Measurements from ENCODE around the gene PGAM1.
"Not testable (repeated sequence)": the region's sequence is repeated elsewhere in the genome, so short reads cannot be mapped to it uniquely, and the experiment has no call there.

PGAM1 gene
- 31.0 to 41.8 reads per million in 2 donors for total RNA-seq

- DNase-seq, result peak; percentile 94
Measured at GRCh38 chr10:97425964-97426775, at the start of gene PGAM1. Gene PGAM1 (plus strand): TSS chr10:97426191. CDS start chr10:97426308, 117 bp downstream.

DNA sequence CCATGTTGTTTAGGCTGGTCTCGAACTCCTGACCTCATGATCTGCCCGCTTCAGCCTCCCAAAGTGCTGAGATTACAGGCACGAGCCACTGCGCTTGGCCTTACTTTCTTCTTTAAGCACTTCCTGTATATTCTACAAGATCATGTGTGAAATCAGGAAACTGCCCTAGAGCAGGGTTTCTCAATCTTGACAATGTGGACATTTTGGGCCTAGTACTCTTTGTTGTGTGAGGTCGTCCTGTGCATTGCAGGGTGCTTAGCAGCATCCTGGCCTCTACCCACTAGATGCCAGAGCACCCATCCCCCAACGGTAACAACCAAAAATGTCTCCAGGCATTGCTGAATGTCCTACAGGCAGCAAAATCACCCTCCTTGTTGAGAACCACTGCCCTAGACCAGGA, 49.6 kb upstream of the PGAM1 start:
- DNase-seq, result no peak

DNA sequence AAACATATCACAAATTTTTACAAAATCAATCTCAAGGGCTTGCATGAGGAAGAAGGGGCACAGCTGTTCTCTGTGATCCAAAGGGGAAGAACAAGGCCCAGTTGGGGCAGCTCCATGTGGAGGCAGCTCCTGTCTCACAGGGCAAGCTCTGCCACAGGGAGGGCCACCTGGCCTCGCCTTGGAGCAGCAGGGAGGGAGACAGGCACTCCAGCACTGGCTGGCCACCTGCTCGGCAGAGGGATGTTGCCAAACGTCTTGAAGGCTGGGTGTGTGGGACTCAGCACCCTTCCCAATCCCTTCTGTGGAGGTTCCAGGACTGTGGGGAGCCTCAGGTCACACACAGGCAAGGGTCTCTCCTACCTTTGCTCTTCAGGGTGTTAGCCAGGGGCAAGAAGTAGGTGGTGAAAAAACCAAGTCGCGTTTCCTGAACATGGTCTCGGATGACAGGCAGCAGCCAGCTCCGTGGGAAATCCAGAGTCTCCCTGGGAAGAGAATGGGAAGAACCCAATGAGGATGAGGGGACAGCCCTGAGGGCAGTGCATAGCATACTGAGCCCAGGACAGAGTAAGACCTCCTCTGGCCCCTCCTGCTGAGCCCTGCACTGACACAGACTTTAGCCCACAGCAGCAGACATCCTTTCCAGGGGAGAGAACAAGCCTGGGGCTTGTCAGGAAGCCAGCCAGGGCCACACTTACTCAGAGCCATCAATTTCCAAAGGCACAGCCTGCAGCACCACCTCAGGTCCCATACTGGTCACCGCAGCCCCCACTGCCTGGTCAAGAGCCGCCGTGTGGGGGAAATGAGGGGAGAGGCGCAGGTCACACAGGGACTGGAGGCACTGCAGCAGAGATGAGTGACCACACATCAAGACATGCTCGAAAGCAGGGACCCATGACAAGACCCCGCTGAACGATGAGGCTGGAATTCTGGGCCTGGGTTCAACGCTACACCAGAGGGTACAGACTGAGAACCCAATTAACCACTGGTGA, 46.8 kb upstream of the PGAM1 start:
- no peak for DNase-seq

DNA sequence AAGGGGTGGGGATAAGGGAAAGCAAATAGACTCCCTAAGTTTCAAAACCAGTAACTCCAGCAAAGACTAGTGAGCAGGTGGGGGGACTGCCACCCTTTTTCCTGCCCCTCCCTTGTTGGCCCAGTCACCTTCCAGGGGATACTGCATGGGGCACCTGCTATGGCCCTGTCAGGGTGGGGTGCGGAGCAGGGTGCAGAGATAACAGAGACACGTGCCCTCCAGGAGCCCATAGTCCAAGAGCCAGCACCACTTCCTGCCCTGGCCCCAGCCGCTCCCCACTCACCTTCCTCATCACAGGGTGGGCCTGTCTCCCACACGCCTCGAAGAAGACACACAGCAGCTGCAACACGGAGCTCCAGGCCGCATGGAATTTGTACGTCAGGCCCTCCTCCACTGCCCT, 45.5 kb upstream of the PGAM1 start:
- no peak for DNase-seq

DNA sequence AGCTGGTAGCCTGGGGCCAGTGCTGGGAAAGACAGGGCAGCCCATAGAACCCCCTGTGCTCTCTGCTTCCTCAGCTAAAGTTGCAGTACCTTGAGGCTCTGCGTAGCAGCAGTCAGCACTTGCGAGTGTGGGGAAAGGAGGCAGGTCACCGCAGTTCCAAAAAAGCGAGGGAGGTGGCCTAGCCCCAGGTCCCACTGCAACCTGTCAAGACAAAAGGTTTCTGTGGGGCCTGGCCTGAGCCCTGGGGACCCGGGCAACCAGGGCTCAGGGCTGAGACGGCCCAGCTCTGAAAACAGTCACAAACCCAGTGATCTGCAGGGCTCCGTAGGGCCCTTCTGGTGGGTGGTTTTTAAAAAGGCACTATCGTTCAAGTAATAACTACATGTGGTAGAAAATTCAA, 44.4 kb upstream of the PGAM1 start:
- DNase-seq, result no peak

GRCh38 chr10:97383159-97383558, 42.8 kb upstream of the PGAM1 start:
- no peak for DNase-seq

DNA sequence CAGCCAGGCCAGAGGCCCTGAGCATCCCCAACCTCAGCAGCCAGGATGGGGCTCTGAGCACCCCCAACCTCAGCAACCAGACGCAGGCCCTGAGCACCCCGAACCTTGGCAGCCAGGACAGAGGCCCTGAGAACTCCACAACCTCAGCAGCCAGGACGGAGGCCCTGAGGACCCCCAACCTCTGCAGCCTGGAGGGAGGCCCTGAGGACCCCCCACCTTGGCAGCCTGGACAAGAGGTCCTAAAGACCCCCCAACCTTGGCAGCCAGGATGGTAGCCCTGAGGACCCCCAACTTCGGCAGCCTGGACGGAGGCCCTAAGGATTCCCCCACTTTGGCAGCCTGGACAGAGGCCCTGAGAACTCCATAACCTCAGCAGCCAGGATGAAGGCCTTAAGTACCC, 41.8 kb upstream of the PGAM1 start:
- no peak for DNase-seq

- DNase-seq, result no peak
Measured at GRCh38 chr10:97384641-97385040, 41.4 kb upstream of the PGAM1 start.

DNA sequence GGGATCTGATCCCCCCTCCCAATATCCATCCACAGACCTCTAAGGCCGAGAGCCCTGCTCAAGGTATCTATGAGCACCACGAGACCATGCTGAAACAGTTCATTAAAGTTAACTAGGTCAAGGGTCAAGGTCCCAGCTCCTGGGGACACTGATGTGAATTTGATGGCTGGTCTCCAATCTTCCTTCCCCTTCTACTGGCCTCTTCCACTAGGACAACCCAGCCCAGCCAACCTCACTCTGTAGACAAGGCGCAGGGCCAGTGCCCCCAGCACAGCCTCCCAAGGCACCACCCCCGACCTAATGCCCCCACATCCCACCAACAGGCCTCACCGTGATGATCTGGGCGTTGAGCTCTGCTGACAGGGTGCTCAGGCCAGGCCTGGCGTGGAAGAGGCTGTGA, 40.4 kb upstream of the PGAM1 start:
- DNase-seq, result no peak

GRCh38 chr10:97388152-97388551, 37.8 kb upstream of the PGAM1 start:
- DNase-seq, result no peak

DNA sequence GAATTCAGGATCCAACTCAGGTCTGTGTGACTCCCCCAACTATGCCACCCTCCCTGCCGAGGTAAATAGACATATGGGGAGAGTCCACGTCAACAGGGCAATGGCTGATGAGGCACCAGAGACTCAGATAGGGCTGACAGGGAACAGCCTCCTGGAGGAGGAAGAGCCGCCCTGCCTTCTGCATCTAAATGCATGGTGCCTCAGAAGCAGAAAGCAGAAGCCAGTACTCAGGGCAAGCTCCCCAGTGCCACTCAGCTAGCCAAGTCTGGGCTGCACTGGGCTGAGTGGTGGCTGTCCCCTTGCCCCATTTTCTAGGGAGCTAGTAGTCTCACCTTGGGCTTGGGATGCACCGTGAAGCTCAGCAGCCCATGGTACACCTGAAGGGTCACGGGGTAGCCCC, 35.9 kb upstream of the PGAM1 start:
- no peak for DNase-seq

DNA sequence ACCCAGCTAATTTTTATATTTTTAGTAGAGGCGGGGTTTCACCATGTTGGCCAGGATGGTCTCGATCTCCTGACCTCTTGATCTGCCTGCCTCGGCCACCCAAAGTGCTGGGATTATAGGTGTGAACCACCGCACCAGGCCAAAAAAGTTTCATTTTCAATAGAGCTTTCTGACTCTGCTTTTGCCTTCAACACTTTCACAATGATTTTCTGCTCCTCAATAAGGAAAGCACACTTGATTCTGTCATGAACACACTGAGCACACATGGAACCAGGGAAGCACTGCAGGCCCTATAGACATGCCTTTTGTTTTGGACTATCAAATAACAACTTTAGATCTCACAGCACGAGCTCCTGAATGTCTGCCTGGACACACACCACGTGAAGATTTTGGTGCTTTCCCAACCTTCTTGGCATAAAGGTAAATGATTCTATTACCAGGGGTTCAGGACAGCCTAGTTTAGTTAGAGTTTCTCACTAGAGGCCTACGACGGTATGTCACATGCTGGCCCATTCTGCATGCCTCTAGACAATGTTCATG, 32.9 kb upstream of the PGAM1 start:
- DNase-seq, result no peak

GRCh38 chr10:97396056-97396455, 29.9 kb upstream of the PGAM1 start:
- DNase-seq, result no peak

DNA sequence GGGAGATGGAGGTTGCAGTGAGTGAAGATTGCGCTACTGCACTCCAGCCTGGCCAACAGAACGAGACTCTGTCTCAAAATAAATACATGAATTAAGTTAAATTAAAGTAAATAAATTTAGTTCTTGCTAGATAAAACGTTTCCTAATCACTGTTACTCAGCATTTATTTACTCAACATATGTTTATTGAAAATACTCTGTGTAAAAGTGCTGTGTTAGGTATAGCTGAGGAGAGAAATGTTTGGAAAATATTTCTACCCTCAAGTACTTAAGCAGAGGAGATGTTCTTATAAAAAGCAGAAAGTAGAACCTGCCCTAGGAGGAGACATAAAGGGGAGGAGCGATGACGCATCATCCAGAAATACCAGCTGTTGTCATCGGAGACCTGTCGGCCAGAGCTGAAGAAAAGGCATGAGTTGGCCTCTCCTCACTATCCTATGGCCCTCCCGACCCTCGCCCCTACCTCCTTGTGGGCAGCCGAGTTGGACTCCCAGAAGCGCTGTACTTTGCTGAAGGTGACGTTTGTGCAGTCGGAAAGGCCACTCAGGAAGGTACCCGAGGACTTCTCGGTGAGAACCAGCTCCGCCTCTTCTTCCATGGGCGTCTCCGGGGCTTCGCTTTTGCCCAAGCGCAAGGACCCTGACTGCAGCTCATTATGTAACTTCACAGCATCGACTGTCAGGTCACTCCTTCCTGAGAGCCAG, 26.0 kb upstream of the PGAM1 start:
- no peak for DNase-seq

- DNase-seq, result no peak
Measured at GRCh38 chr10:97400665-97401454, 25.1 kb upstream of the PGAM1 start, which contains the start of gene RRP12. Gene RRP12 (minus strand): TSS chr10:97401340. CDS start chr10:97401231, 109 bp downstream.

- DNase-seq, result no peak
Measured at GRCh38 chr10:97401455-97401919, 24.5 kb upstream of the PGAM1 start.

DNA sequence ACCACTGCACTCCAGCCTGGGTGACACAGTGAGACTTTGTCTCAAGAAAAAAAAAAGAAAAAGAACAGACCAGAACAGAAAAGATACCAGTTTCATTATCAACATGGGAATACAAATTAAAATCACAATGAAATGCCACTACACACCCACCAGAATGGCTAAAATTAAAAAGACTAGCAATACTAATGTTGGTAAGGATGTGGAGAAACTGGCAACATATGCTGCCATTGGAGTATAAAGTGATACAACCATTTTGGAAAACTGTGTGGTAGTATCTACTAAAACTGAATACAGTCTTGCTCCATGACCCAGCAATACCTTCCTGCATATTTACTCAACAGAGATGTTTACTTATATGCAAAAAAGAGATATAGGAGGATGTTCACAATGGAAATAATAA, 21.9 kb upstream of the PGAM1 start:
- DNase-seq, result no peak

GRCh38 chr10:97406064-97406463, 19.9 kb upstream of the PGAM1 start:
- DNase-seq, result no peak

DNA sequence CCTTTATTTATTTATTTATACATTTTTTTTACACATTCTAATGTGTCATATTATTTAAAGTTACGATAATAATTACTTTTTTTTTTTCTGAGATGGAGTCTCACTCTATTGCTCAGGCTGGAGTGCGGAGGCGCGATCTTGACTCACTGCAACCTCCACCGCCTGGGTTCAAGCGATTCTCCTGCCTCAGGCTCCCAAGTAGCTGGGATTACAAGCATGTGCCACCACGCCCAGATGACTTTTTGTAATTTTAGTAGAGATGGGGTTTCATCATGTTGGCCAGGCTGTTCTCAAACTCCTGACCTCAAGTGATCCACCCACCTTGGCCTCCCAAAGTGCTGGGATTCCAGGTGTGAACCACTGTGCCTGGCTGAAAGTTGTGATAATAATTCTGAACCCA, 19.5 kb upstream of the PGAM1 start:
- not testable (repeated sequence) for DNase-seq

DNA sequence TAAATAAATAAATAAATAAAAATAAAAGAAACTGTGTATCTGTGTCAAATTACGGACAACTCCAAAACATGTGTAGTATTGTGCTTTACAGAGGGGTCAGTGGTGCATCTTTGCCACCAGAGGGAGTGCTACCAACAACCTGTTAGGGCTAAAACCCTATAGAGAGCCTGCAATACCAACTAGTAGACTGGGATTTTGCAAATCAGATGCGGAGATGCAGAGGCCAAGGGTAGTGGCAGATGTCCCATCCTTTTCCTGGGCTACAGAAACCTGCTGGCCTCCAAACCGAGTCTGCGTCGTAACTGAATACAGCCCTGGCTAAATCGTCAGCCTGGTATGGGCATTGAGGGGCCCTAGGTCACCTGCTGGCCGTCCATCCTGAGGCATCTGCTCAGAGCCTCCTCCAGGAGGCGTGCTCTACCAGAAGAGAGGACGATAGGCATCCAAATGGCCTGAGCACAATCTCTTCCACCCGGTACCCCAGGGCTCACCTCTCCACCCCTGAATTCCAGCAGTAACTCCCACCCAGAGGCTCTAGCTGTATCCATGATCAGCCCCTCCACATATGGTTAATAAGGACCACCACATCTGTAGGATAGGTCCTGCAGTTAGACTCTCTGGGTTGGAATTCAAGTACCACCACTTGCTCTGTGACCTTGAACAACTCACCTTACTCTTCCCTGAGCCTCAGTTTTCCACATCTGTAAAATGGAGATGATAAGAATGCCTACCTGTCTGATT, 18.6 kb upstream of the PGAM1 start:
- DNase-seq, result no peak

GRCh38 chr10:97407952-97408248, 18.1 kb upstream of the PGAM1 start:
- no peak for DNase-seq

Data from activated gamma-delta T cell (primary cell).